ENCODE measurements around the gene DUS1L. TPM values are rescaled to one million over a fixed set of nuclear protein-coding genes. Genes with fewer than 3 reads are reported as not detected.

Gene DUS1L
- total RNA-seq, 1 experiment from 2014 or later = 176 TPM

DNA sequence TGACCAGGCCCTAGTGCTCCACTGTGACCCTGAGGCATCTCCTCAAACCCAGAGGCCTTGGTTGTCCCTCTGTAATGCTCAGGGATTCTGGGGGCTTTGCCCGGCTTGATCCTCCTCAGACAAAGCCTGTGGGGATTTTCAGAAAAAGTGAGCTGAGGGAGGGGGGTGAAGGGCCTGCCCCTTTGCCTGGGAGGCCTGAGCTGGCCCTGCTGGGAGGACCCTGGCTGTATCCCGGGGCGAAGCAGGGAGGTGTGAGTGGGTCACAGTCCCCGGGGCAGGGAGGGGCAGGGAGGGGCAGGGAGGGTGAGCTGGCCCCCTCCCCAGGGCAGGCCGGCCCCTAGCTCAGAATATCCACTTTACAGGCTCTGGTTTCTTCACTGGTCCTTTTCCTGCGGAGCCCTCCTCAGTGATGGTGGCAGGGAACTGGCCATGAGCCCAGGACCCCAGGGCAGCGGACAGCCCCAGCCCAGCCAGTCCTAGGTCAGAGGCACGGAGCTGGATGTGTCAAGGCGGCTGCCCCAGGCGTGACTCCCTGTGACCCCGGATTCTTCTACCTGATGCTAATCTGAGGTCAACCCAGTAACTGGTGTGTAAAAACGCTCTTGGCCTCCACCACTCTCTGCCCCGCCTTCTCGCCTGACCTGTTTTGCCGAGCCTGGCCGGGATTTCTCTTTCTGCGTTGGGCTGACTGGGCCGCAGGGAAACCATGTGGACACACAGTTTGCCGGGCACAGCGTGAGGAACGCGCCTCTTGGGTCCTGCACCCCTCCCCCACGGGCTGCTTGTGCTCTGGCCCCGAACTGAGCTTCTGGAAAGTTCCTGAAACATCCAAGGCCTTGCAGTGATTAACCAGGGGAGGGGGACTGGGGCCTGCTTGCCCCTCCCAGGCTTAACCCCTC, 38.2 kb upstream of the DUS1L start:
- no peak overlapping the region for H3K9ac ChIP-seq (ENCODE audit: low read length)
- peaks cover 21% of the 10 kb centered on the region; the same call in 1 of the 2 replicates for H3K79me2 ChIP-seq (ENCODE audit: insufficient read depth, low read length)
- H3K36me3 ChIP-seq (ENCODE audit: control insufficient read depth in 1 of 2, insufficient read depth in 2 of 2, low read length in 2 of 2) = peaks cover 0 to 18% of the 10 kb centered on the region in 2 experiments; a peak in 1 of 4 replicates
- RAD21 ChIA-PET (ENCODE audit: low non-redundant PET in 1 of 2, low total read pairs in 2 of 2, uncharacterized antibody in 2 of 2, unreplicated experiment in 2 of 2) = no interaction called here
- no peak overlapping the region for H3K4me2 ChIP-seq (ENCODE audit: low read length)
- peak overlapping the region; percentile 27; the same call in 1 of the 2 replicates for H3K27ac ChIP-seq (ENCODE audit: low read depth, low read length)
- POLR2A ChIA-PET = interaction anchor here (0.6 kb wide), 1 partner anchor 418 kb away, joined by 3 read pairs; no protein-coding TSS in a partner anchor
- peaks cover 46 to 64% of the 10 kb centered on the region in 2 experiments for H3K4me1 ChIP-seq (ENCODE audit: control insufficient read depth in 1 of 2, insufficient read depth in 2 of 2, low read length in 2 of 2)
- ATAC-seq (no peak), DNase-seq (ENCODE audit: low read depth, low spot score) (no peak)
- no peak for TF ChIP-seq JUND (IDR thresholded peaks at IDR 0.05)
- TF ChIP-seq POLR2AphosphoS5 (IDR thresholded peaks at IDR 0.05; ENCODE audit: low read depth, low read length) = 0 out of 2 replicates have a peak, but pooled peaks have one; percentile 16
- no peak for TF ChIP-seq ZNF274 (IDR thresholded peaks at IDR 0.05; ENCODE audit: low read depth, low read length)
- no peak overlapping the region for H2AFZ ChIP-seq (ENCODE audit: low read depth, low read length, poor library complexity, severe bottlenecking)
- CTCF ChIA-PET = no interaction called here
- no peak overlapping the region for H3K4me3 ChIP-seq (replicated peaks in 1 of 2; ENCODE audit: low read depth in 1 of 2, low read length in 2 of 2)
- no peaks in the 10 kb centered on the region for H3K9me2 ChIP-seq (ENCODE audit: insufficient read depth)
- H3K27me3 ChIP-seq (ENCODE audit: insufficient read depth, low read length) = no peaks in the 10 kb centered on the region
- intact Hi-C loops (cut with micrococcal nuclease) = no loop called here
- BruUV-seq (replicated peaks) = no TSS peak
- H4K20me1 ChIP-seq (ENCODE audit: insufficient read depth) = no peaks in the 10 kb centered on the region
- H3K9me3 ChIP-seq (ENCODE audit: control insufficient read depth in 1 of 2, insufficient read depth in 1 of 2, low read depth in 1 of 2, low read length in 2 of 2) = no peaks in the 10 kb centered on the region

DNA sequence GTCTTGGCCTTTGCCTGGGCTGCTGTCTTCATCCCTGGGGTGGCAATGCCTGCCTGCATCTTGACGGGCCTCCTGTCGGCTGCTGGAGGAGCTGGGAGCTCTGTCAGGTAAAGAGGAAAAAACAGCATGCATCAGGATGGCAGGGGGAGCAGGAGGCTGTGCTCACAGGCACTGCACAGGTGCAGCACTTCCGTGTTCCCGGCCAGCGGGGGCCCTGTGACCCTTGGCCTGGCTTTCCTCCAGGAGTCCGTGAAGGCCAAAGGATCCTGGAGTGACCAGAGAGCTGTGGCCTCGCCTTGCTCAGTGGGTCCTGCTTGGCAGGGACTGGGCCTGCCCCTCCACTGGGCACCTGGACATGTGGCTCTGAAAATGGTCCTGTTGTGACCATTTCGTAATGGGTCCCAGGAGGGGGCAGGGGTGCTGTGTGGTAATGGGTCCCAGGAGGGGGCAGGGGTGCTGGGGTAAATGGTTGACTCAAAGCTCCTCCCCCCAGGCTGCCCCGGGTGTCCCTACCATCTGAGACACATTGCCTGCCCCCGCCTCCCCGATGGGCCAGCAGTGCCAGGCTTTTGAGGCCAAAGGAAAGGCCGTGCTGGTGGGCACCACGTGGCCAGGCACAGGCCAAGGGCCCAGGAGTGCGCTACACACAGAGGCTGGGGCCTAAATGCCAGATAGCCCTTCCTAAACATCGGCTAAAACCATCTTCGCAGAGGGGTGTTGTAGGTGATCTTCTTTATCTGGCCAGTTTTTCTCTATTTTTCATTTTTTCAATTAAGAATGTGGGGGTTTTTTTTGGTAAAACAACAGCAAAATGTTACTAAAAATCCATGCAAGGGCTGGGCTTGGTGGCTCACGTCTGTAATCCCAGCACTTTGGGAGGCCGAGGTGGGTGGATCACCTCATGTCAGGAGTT, 36.4 kb upstream of the DUS1L start:
- Histone ChIP-seq H3K4me3 (replicated peaks in 1 of 2; ENCODE audit: low read depth in 1 of 2, low read length in 2 of 2) (no peak overlapping the region), H3K9me3 (ENCODE audit: control insufficient read depth in 1 of 2, insufficient read depth in 1 of 2, low read depth in 1 of 2, low read length in 2 of 2) (no peaks in the 10 kb centered on the region), H3K27me3 (ENCODE audit: insufficient read depth, low read length) (no peaks in the 10 kb centered on the region), H2AFZ (ENCODE audit: low read depth, low read length, poor library complexity, severe bottlenecking) (no peak overlapping the region), H3K9ac (ENCODE audit: low read length) (no peak overlapping the region), H3K27ac (ENCODE audit: low read depth, low read length) (peak overlapping the region; percentile 99; the same call in 1 of the 2 replicates), H4K20me1 (ENCODE audit: insufficient read depth) (no peaks in the 10 kb centered on the region), H3K79me2 (ENCODE audit: insufficient read depth, low read length) (peaks cover 30% of the 10 kb centered on the region), H3K9me2 (ENCODE audit: insufficient read depth) (no peaks in the 10 kb centered on the region), H3K4me1 (ENCODE audit: control insufficient read depth in 1 of 2, insufficient read depth in 2 of 2, low read length in 2 of 2) (peaks cover 40 to 66% of the 10 kb centered on the region in 2 experiments), H3K36me3 (ENCODE audit: control insufficient read depth in 1 of 2, insufficient read depth in 2 of 2, low read length in 2 of 2) (peaks cover 0 to 14% of the 10 kb centered on the region in 2 experiments; a peak in 1 of 4 replicates), H3K4me2 (ENCODE audit: low read length) (no peak overlapping the region)
- intact Hi-C loops (cut with micrococcal nuclease) = no loop called here
- no peak for TF ChIP-seq FOSL1 (IDR thresholded peaks at IDR 0.05; ENCODE audit: low read depth)
- no peak for TF ChIP-seq EGR1 (IDR thresholded peaks at IDR 0.05; ENCODE audit: low read depth)
- TF ChIP-seq POLR2AphosphoS5 (IDR thresholded peaks at IDR 0.05; ENCODE audit: low read depth, low read length) = peak; percentile 6; the same call in 1 of the 2 replicates
- ATAC-seq = no peak
- ChIA-PET POLR2A (no interaction called here), CTCF (no interaction called here), RAD21 (ENCODE audit: low non-redundant PET in 1 of 2, low total read pairs in 2 of 2, uncharacterized antibody in 2 of 2, unreplicated experiment in 2 of 2) (no interaction called here)
- no TSS peak for BruUV-seq (replicated peaks)
- no peak for DNase-seq (ENCODE audit: low read depth, low spot score)
